ENCODE results near the gene CRYAA. TPM values are rescaled to one million over a fixed set of nuclear protein-coding genes. Genes with fewer than 3 reads are reported as not detected.

CRYAA gene
- total RNA-seq, 1 experiment from 2014 or later = not detected

- H3K36me3 Mint-ChIP-seq (ENCODE audit: insufficient read depth, unreplicated experiment) = no peaks in the 10 kb centered on the region
- no peaks in the 10 kb centered on the region for H3K4me1 Mint-ChIP-seq (ENCODE audit: insufficient read depth, unreplicated experiment)
- ChIA-PET CTCF (interaction anchor here (0.7 kb wide), 1 partner anchor 769 kb away, joined by 4 read pairs; no protein-coding TSS in a partner anchor), POLR2A (no interaction called here)
- no TSS peak for BruUV-seq (replicated peaks)
- H3K27ac Mint-ChIP-seq (ENCODE audit: low read depth, unreplicated experiment) = no peak overlapping the region
- TF ChIP-seq, protein P1, sequence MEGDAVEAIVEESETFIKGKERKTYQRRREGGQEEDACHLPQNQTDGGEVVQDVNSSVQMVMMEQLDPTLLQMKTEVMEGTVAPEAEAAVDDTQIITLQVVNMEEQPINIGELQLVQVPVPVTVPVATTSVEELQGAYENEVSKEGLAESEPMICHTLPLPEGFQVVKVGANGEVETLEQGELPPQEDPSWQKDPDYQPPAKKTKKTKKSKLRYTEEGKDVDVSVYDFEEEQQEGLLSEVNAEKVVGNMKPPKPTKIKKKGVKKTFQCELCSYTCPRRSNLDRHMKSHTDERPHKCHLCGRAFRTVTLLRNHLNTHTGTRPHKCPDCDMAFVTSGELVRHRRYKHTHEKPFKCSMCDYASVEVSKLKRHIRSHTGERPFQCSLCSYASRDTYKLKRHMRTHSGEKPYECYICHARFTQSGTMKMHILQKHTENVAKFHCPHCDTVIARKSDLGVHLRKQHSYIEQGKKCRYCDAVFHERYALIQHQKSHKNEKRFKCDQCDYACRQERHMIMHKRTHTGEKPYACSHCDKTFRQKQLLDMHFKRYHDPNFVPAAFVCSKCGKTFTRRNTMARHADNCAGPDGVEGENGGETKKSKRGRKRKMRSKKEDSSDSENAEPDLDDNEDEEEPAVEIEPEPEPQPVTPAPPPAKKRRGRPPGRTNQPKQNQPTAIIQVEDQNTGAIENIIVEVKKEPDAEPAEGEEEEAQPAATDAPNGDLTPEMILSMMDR (IDR thresholded peaks at IDR 0.05; ENCODE audit: unreplicated experiment) = no peak
- DNase-seq (ENCODE audit: unreplicated experiment) = no peak
- intact Hi-C loops (cut with micrococcal nuclease) = no loop called here
- H3K4me3 Mint-ChIP-seq (ENCODE audit: unreplicated experiment) = no peak overlapping the region
- H3K9me3 Mint-ChIP-seq (ENCODE audit: unreplicated experiment) = peaks cover 8% of the 10 kb centered on the region
- H3K27me3 Mint-ChIP-seq (ENCODE audit: insufficient read depth, unreplicated experiment) = no peaks in the 10 kb centered on the region
Observed at GRCh38 chr21:43206231-43207042, 37.6 kb downstream of the CRYAA start.

DNA sequence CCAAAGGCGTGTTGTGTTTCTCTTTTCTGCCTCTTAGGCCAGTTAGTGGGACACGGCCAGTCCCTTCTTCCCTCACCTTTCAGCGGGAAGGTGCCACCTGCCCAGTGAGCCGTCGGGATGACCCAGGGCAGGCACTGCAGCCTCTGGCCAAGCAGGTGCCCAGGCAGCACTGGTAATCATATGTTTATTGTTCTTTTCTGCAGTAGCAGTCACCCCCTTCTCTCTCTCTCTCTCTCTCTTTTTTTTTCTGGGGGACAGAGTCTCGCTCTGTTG is 38.2 kb downstream of the CRYAA start:
- H3K27me3 Mint-ChIP-seq (ENCODE audit: insufficient read depth, unreplicated experiment) = no peaks in the 10 kb centered on the region
- ChIA-PET CTCF (no interaction called here), POLR2A (interaction anchor here (1.3 kb wide), 1 partner anchor 10 kb away, joined by 3 read pairs; no protein-coding TSS in a partner anchor)

DNA sequence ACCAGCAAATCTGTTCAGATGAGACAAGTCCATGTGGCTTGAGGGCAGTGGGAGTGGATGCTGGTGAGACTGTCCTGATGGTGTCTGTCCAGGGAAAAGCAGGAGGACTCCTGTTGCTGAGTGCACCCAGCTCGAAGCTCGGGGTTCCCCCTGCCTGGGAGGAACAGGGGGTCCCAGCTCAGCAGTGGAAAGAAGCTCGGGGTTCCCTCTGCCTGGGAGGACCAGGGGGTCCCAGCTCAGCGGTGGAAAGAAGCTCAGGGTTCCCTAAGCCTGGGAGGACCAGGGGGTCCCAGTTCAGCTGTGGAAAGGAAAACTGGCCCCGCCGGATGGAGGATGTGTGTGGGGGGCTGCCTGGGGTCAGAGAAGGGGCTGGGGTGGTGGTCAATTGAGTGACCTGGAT is 39.1 kb downstream of the CRYAA start:
- TF ChIP-seq, protein P1 (IDR thresholded peaks at IDR 0.05; ENCODE audit: unreplicated experiment) = no peak
- intact Hi-C loops (cut with micrococcal nuclease) = no loop called here
- Mint-ChIP-seq H3K36me3 (ENCODE audit: insufficient read depth, unreplicated experiment) (no peaks in the 10 kb centered on the region), H3K27ac (ENCODE audit: low read depth, unreplicated experiment) (no peak overlapping the region), H3K27me3 (ENCODE audit: insufficient read depth, unreplicated experiment) (no peaks in the 10 kb centered on the region), H3K9me3 (ENCODE audit: unreplicated experiment) (no peaks in the 10 kb centered on the region), H3K4me3 (ENCODE audit: unreplicated experiment) (no peak overlapping the region), H3K4me1 (ENCODE audit: insufficient read depth, unreplicated experiment) (no peaks in the 10 kb centered on the region)
- no TSS peak for BruUV-seq (replicated peaks)
- ChIA-PET CTCF (interaction anchor here (1.1 kb wide), 1 partner anchor 11 kb away, joined by 3 read pairs; no protein-coding TSS in a partner anchor), POLR2A (interaction anchor here (1.3 kb wide), 1 partner anchor 10 kb away, joined by 3 read pairs; no protein-coding TSS in a partner anchor)
- no peak for DNase-seq (ENCODE audit: unreplicated experiment)

More for the DNA sequence above, 38.2 kb downstream of the CRYAA start:
- no TSS peak for BruUV-seq (replicated peaks)
- intact Hi-C loops (cut with micrococcal nuclease) = no loop called here
- H3K4me3 Mint-ChIP-seq (ENCODE audit: unreplicated experiment) = no peak overlapping the region
- no peak for DNase-seq (ENCODE audit: unreplicated experiment)
- no peaks in the 10 kb centered on the region for H3K36me3 Mint-ChIP-seq (ENCODE audit: insufficient read depth, unreplicated experiment)
- no peak overlapping the region for H3K27ac Mint-ChIP-seq (ENCODE audit: low read depth, unreplicated experiment)
- peaks cover 3% of the 10 kb centered on the region for H3K9me3 Mint-ChIP-seq (ENCODE audit: unreplicated experiment)
- H3K4me1 Mint-ChIP-seq (ENCODE audit: insufficient read depth, unreplicated experiment) = no peaks in the 10 kb centered on the region
- TF ChIP-seq, protein P1 (IDR thresholded peaks at IDR 0.05; ENCODE audit: unreplicated experiment) = no peak

DNA sequence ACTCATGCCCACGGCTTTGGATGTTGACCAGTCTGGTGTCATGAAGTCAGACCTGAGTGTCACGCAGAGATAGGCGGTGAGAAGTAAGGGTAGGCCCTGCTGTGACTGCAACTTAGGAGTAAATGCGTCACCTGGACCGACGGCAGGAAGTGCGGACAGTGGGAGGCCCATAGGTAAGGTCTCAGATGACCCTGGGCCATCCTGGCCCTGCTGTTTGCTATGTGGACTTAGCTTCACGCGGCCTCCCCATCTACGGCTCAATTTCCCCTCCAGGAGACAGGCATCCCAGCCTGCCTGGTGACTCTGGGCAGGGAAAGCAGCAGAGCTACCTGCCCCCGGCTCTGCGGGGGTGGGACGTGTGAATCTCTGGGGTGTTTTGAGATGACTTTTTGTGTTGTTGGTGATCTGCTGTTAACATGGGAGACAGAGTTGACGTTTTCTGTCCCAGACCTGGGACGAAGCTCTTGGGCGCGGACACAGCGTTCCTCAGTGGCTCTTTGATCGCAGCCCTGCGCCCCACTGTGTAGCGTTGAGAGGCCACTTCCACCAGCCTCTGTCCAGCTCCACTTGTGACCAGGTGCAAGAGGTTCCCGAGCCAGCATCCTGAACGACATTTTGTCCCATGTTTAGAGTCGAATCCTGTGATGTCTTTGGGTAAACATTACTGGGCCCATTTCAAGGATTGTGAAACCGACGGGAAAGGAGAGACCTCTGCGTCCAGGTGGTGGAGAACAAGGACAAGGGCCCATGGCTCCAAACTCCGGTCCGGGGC is 39.9 kb downstream of the CRYAA start:
- TF ChIP-seq, protein P1 (IDR thresholded peaks at IDR 0.05; ENCODE audit: unreplicated experiment) = no peak
- BruUV-seq (replicated peaks) = no TSS peak
- ChIA-PET CTCF (interaction anchor here (1.1 kb wide), 1 partner anchor 12 kb away, joined by 3 read pairs; no protein-coding TSS in a partner anchor), POLR2A (interaction anchor here (1.3 kb wide), 1 partner anchor 11 kb away, joined by 3 read pairs; no protein-coding TSS in a partner anchor)
- Mint-ChIP-seq H3K36me3 (ENCODE audit: insufficient read depth, unreplicated experiment) (no peaks in the 10 kb centered on the region), H3K9me3 (ENCODE audit: unreplicated experiment) (no peaks in the 10 kb centered on the region), H3K4me3 (ENCODE audit: unreplicated experiment) (no peak overlapping the region), H3K4me1 (ENCODE audit: insufficient read depth, unreplicated experiment) (no peaks in the 10 kb centered on the region), H3K27me3 (ENCODE audit: insufficient read depth, unreplicated experiment) (no peaks in the 10 kb centered on the region), H3K27ac (ENCODE audit: low read depth, unreplicated experiment) (no peak overlapping the region)
- DNase-seq (ENCODE audit: unreplicated experiment) = no peak
- intact Hi-C loops (cut with micrococcal nuclease) = no loop called here

Data from MCF 10A (cell line).